T-helper 17 cell (primary cell): ENCODE results near the gene MSRB3. TPM values are rescaled to one million over a fixed set of nuclear protein-coding genes. Genes with fewer than 3 reads are reported as not detected.
"Not testable (repeated sequence)": the region's sequence is repeated elsewhere in the genome, so short reads cannot be mapped to it uniquely, and the experiment has no call there.

Experiments used
- ATAC-seq: fragments of 150-1000 bp; cut with Tn5 transposase; 2 replicates; pipeline ENCODE4 v1.10.0; 2021; ENCODE audit warnings: mild to moderate bottlenecking, moderate library complexity
- DNase-seq, 3 donors: peaks; one replicate each; pipeline versions ENCODE4 v3.0.0 to v3.0.0-alpha.2; 2020 to 2021
- H3K9me3 ChIP-seq: one replicate; pipeline ENCODE4 v1.7.0; 2013; ENCODE audit warnings: low read length, mild to moderate bottlenecking; ENCODE audit not compliant: control insufficient read depth, poor library complexity, severe bottlenecking
- H3K27ac Mint-ChIP-seq: one replicate; pipeline ENCODE4 v1.8.0; 2022; ENCODE audit warnings: mild to moderate bottlenecking, moderate library complexity, mixed read lengths
- H3K27me3 Mint-ChIP-seq: one replicate; pipeline ENCODE4 v1.8.0; 2022; ENCODE audit warnings: mixed read lengths
- H3K36me3 Mint-ChIP-seq: one replicate; pipeline ENCODE4 v1.8.0; 2022; ENCODE audit warnings: low read depth, mixed read lengths
- H3K4me1 Mint-ChIP-seq: one replicate; pipeline ENCODE4 v1.8.0; 2022; ENCODE audit warnings: mild to moderate bottlenecking, mixed read lengths
- H3K4me3 Mint-ChIP-seq: one replicate; pipeline ENCODE4 v1.8.0; 2022; ENCODE audit warnings: mild to moderate bottlenecking, moderate library complexity, mixed read lengths
- total RNA-seq, 4 donors: library from RNA in 2 of 4; stranded (reverse) in 2 of 4; gene quantifications; one replicate each; pipeline ENCODE4 v1.2.3 and lab custom pipeline; 2022 to 2026

MSRB3 gene
- total RNA-seq, 2 donors from 2014 or later, result 0.22 to 5.9 TPM

GRCh38 chr12:65296508-65297265 lies 18.2 kb downstream of the MSRB3 start:
- ATAC-seq (no peak), DNase-seq (no peak)
- no peaks in the 10 kb centered on the region for H3K9me3 ChIP-seq
- H3K4me1 Mint-ChIP-seq, result peaks cover 2% of the 10 kb centered on the region
- H3K4me3 Mint-ChIP-seq, result no peak overlapping the region
- H3K27ac Mint-ChIP-seq, result no peak overlapping the region
- H3K27me3 Mint-ChIP-seq, result peaks cover 31% of the 10 kb centered on the region
- no peaks in the 10 kb centered on the region for H3K36me3 Mint-ChIP-seq

GRCh38 chr12:65300097-65300496 lies 21.6 kb downstream of the MSRB3 start:
- H3K4me3 Mint-ChIP-seq, result no peak overlapping the region
- H3K27ac Mint-ChIP-seq, result no peak overlapping the region
- DNase-seq, result no peak
- peaks cover 60% of the 10 kb centered on the region for H3K27me3 Mint-ChIP-seq
- no peaks in the 10 kb centered on the region for H3K9me3 ChIP-seq
- H3K4me1 Mint-ChIP-seq, result peaks cover 2% of the 10 kb centered on the region
- H3K36me3 Mint-ChIP-seq, result no peaks in the 10 kb centered on the region
- no peak for ATAC-seq

GRCh38 chr12:65300679-65301349 lies 22.3 kb downstream of the MSRB3 start:
- Mint-ChIP-seq H3K27ac (no peak overlapping the region), H3K4me3 (no peak overlapping the region), H3K36me3 (no peaks in the 10 kb centered on the region), H3K27me3 (peaks cover 66% of the 10 kb centered on the region), H3K4me1 (peaks cover 2% of the 10 kb centered on the region)
- H3K9me3 ChIP-seq, result no peaks in the 10 kb centered on the region
- ATAC-seq, result no peak
- no peak for DNase-seq

- H3K36me3 Mint-ChIP-seq, result no peaks in the 10 kb centered on the region
- no peak overlapping the region for H3K27ac Mint-ChIP-seq
- H3K9me3 ChIP-seq, result no peaks in the 10 kb centered on the region
- no peak overlapping the region for H3K4me3 Mint-ChIP-seq
- DNase-seq, result no peak
- no peak for ATAC-seq
- H3K4me1 Mint-ChIP-seq, result peaks cover 2% of the 10 kb centered on the region
- peaks cover 71% of the 10 kb centered on the region for H3K27me3 Mint-ChIP-seq
Observed at GRCh38 chr12:65302891-65303290, 24.4 kb downstream of the MSRB3 start.

- ATAC-seq (no peak), DNase-seq (no peak)
- no peaks in the 10 kb centered on the region for H3K4me1 Mint-ChIP-seq
- H3K4me3 Mint-ChIP-seq, result no peak overlapping the region
- H3K27ac Mint-ChIP-seq, result no peak overlapping the region
- H3K36me3 Mint-ChIP-seq, result no peaks in the 10 kb centered on the region
- H3K27me3 Mint-ChIP-seq, result peaks cover 74% of the 10 kb centered on the region
- H3K9me3 ChIP-seq, result no peaks in the 10 kb centered on the region
Observed at GRCh38 chr12:65305346-65305950, 27.0 kb downstream of the MSRB3 start.

GRCh38 chr12:65306366-65307168 lies 28.1 kb downstream of the MSRB3 start:
- Mint-ChIP-seq H3K27ac (no peak overlapping the region), H3K4me1 (no peaks in the 10 kb centered on the region), H3K36me3 (no peaks in the 10 kb centered on the region), H3K4me3 (no peak overlapping the region), H3K27me3 (peaks cover 65% of the 10 kb centered on the region)
- no peaks in the 10 kb centered on the region for H3K9me3 ChIP-seq
- no peak for ATAC-seq
- no peak for DNase-seq

- ATAC-seq, result no peak
- Mint-ChIP-seq H3K4me1 (no peaks in the 10 kb centered on the region), H3K36me3 (no peaks in the 10 kb centered on the region), H3K27me3 (peaks cover 63% of the 10 kb centered on the region), H3K4me3 (no peak overlapping the region), H3K27ac (no peak overlapping the region)
- H3K9me3 ChIP-seq, result no peaks in the 10 kb centered on the region
- DNase-seq, result no peak
Observed at GRCh38 chr12:65307169-65307501, 28.7 kb downstream of the MSRB3 start.

- Mint-ChIP-seq H3K36me3 (no peaks in the 10 kb centered on the region), H3K27ac (no peak overlapping the region)
- no peaks in the 10 kb centered on the region for H3K9me3 ChIP-seq
Observed at GRCh38 chr12:65308006-65308405, 29.5 kb downstream of the MSRB3 start.

GRCh38 chr12:65308601-65309071 lies 30.2 kb downstream of the MSRB3 start:
- no peaks in the 10 kb centered on the region for H3K9me3 ChIP-seq
- Mint-ChIP-seq H3K4me1 (no peaks in the 10 kb centered on the region), H3K27ac (no peak overlapping the region), H3K4me3 (no peak overlapping the region), H3K27me3 (peaks cover 48% of the 10 kb centered on the region), H3K36me3 (no peaks in the 10 kb centered on the region)
- ATAC-seq (no peak), DNase-seq (no peak)

More at GRCh38 chr12:65308006-65308405, 29.5 kb downstream of the MSRB3 start:
- no peak for DNase-seq
- Mint-ChIP-seq H3K4me1 (no peaks in the 10 kb centered on the region), H3K4me3 (no peak overlapping the region), H3K27me3 (peaks cover 55% of the 10 kb centered on the region)
- no peak for ATAC-seq

GRCh38 chr12:65311260-65311659 lies 32.8 kb downstream of the MSRB3 start:
- Mint-ChIP-seq H3K4me1 (no peaks in the 10 kb centered on the region), H3K36me3 (no peaks in the 10 kb centered on the region), H3K4me3 (no peak overlapping the region), H3K27ac (no peak overlapping the region), H3K27me3 (peaks cover 27% of the 10 kb centered on the region)
- DNase-seq (no peak), ATAC-seq (no peak)
- no peaks in the 10 kb centered on the region for H3K9me3 ChIP-seq

GRCh38 chr12:65313719-65314317 lies 35.3 kb downstream of the MSRB3 start:
- no peaks in the 10 kb centered on the region for H3K36me3 Mint-ChIP-seq
- DNase-seq (no peak), ATAC-seq (no peak)
- peaks cover 15% of the 10 kb centered on the region for H3K27me3 Mint-ChIP-seq
- no peak overlapping the region for H3K4me3 Mint-ChIP-seq
- H3K27ac Mint-ChIP-seq, result no peak overlapping the region
- H3K9me3 ChIP-seq, result no peaks in the 10 kb centered on the region
- no peaks in the 10 kb centered on the region for H3K4me1 Mint-ChIP-seq

GRCh38 chr12:65315238-65315637 lies 36.8 kb downstream of the MSRB3 start:
- H3K4me1 Mint-ChIP-seq, H3K4me3 Mint-ChIP-seq: not testable (repeated sequence)

More at GRCh38 chr12:65315238-65315637, 36.8 kb downstream of the MSRB3 start:
- H3K27me3 Mint-ChIP-seq, DNase-seq, ATAC-seq, H3K36me3 Mint-ChIP-seq, H3K27ac Mint-ChIP-seq, H3K9me3 ChIP-seq: not testable (repeated sequence)
